ENCODE results near the gene WSCD1. TPM values are rescaled to one million over a fixed set of nuclear protein-coding genes. Genes with fewer than 3 reads are reported as not detected.

Gene WSCD1
- total RNA-seq, 1 donor from 2014 or later = 11.4 TPM

GRCh38 chr17:6168296-6168695, 98.1 kb downstream of the WSCD1 start:
- Histone ChIP-seq H3K4me3 (no peak overlapping the region), H3K9me3 (no peaks in the 10 kb centered on the region), H3K4me1 (no peaks in the 10 kb centered on the region), H3K27ac (no peak overlapping the region), H3K27me3 (no peaks in the 10 kb centered on the region), H3K36me3 (no peaks in the 10 kb centered on the region)
- DNase-seq (ENCODE audit: low spot score in 2 of 2) = no peak
- TF ChIP-seq CTCF (IDR thresholded peaks at IDR 0.05) = no peak
- intact Hi-C loops (cut with DNase I) = no loop called here

GRCh38 chr17:6170349-6170748, 100.2 kb downstream of the WSCD1 start:
- H3K4me3 ChIP-seq = no peak overlapping the region
- H3K27ac ChIP-seq = no peak overlapping the region
- no peaks in the 10 kb centered on the region for H3K9me3 ChIP-seq
- intact Hi-C loops (cut with DNase I) = no loop called here
- TF ChIP-seq CTCF (IDR thresholded peaks at IDR 0.05) = no peak
- no peaks in the 10 kb centered on the region for H3K36me3 ChIP-seq
- H3K4me1 ChIP-seq = no peaks in the 10 kb centered on the region
- DNase-seq (ENCODE audit: low spot score in 2 of 2) = no peak
- no peaks in the 10 kb centered on the region for H3K27me3 ChIP-seq

- H3K27ac ChIP-seq = no peak overlapping the region
- H3K4me1 ChIP-seq = no peaks in the 10 kb centered on the region
- no peaks in the 10 kb centered on the region for H3K27me3 ChIP-seq
- H3K4me3 ChIP-seq = no peak overlapping the region
- H3K9me3 ChIP-seq = no peaks in the 10 kb centered on the region
- H3K36me3 ChIP-seq = no peaks in the 10 kb centered on the region
- intact Hi-C loops (cut with DNase I) = no loop called here
- no peak for TF ChIP-seq CTCF (IDR thresholded peaks at IDR 0.05)
- no peak for DNase-seq (ENCODE audit: low spot score in 2 of 2)
Observed at GRCh38 chr17:6172642-6173330, 102.6 kb downstream of the WSCD1 start.

- H3K9me3 ChIP-seq = no peaks in the 10 kb centered on the region
- TF ChIP-seq CTCF (IDR thresholded peaks at IDR 0.05) = no peak
Observed at GRCh38 chr17:6173653-6174052, 103.5 kb downstream of the WSCD1 start.

More at GRCh38 chr17:6173653-6174052, 103.5 kb downstream of the WSCD1 start:
- H3K27me3 ChIP-seq = no peaks in the 10 kb centered on the region
- H3K27ac ChIP-seq = no peak overlapping the region
- intact Hi-C loops (cut with DNase I) = no loop called here
- H3K4me1 ChIP-seq = no peaks in the 10 kb centered on the region
- DNase-seq (ENCODE audit: low spot score in 2 of 2) = no peak
- H3K36me3 ChIP-seq = no peaks in the 10 kb centered on the region
- no peak overlapping the region for H3K4me3 ChIP-seq
